HG03025 (cell line): ENCODE measurements around the gene SERGEF.

Experiments used
- ATAC-seq: cut with Tn5 transposase; IDR thresholded peaks from one replicate; pipeline ENCODE4 v1.9.1; 2021; ENCODE audit warnings: mild to moderate bottlenecking, moderate library complexity; ENCODE audit not compliant: unreplicated experiment, low FRiP score

The SERGEF gene

GRCh38 chr11:17740649-17741235, 272.1 kb downstream of the SERGEF start:
- no peak for ATAC-seq

DNA sequence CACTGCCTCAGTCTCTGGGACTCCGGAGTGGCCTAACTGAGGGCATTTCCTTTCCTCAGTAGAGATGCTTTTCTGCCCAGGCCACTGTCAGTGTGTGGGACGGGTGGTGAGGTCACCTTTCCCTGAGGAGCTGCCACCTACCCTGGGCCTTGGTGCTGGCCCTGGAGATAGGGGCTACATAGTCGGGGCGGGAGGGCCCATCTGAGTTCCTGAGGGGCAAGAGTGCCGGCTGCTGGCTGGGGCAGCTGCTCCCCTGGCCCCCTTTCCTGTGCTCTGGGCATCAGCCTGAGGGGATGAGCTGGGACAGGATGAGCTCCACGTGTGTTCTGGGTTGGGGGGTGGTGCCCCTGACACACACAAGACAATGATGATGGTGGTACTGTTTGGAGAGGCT, 272.9 kb downstream of the SERGEF start:
- no peak for ATAC-seq

DNA sequence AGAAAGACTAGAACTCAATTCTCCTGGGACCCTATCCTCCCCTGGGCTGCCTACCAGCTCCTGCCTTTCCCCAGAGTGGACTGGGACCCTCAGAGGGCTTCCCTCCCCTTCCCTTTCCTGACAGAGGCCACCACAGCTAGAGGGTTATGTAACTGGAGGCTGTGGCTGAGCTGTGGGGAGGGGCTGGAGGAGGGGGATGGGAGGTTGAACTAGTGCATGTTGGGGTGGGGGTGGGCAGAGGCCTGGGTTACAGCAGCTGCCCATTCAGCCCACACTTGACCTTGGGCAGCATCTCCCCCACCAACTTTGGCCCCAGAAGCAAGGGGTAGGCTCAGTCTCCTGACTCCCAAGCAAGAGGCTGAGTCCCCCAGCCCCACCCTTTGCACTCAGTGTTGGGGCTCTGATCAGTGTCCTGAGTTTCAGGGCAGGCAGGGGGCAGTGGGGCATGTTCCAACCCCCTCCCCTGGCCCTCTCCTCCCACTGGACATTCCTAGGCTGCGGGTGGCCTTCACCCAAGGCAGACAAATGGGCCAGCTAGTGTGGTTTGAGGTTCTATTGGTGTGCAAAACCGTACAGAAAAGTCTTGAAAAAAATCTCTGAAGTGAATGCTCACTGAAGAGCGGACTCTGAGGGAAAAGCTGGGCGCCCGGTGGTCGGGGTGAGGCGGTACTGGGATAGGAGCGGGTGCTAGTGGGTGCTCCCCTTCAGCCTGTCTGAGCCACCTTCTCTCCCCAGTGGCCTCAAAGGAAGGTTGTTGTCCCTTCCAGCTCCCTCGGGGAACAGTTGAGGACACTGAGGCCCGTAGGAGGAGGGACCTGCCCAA, 274.5 kb downstream of the SERGEF start:
- no peak for ATAC-seq
